HepG2 (cell line): ENCODE data around the gene SRCAP. TPM values are rescaled to one million over a fixed set of nuclear protein-coding genes. Genes with fewer than 3 reads are reported as not detected.

ENCODE experiments used
- ARID4A ChIP-seq: sonication (generic); formaldehyde crosslinking; IDR thresholded peaks from 2 replicates; pipeline ENCODE4 v1.5.0; 2020; ENCODE audit warnings: mild to moderate bottlenecking, missing genetic modification reagents, borderline replicate concordance
- EP300 ChIP-seq, 3 experiments: sonication (generic) in 1 of 3; formaldehyde crosslinking in 1 of 3; IDR thresholded peaks; 2 replicates each; pipeline versions ENCODE4 v1.5.1 to v1.6.1; 2011 to 2020; ENCODE audit warnings: low read depth in 2 of 3, low read length in 2 of 3, borderline replicate concordance in 1 of 3, improper control_type of control experiment in 1 of 3, mild to moderate bottlenecking in 1 of 3, missing genetic modification reagents in 1 of 3, moderate library complexity in 1 of 3
- GABPB1 ChIP-seq: IDR thresholded peaks from 2 replicates; pipeline ENCODE4 v1.6.1; 2016; ENCODE audit warnings: mild to moderate bottlenecking, missing genetic modification reagents, moderate library complexity, missing compliant biosample characterization
- MTERF4 ChIP-seq: sonication (generic); formaldehyde crosslinking; IDR thresholded peaks from 2 replicates; pipeline ENCODE4 v1.8.0; 2023; ENCODE audit warnings: mild to moderate bottlenecking, missing genetic modification reagents
- MYNN ChIP-seq: sonication (generic); formaldehyde crosslinking; IDR thresholded peaks from 2 replicates; pipeline ENCODE4 v1.4.0; 2020; ENCODE audit warnings: mild to moderate bottlenecking, low read depth, missing genetic modification reagents
- SRSF1 ChIP-seq: fragments of 200-400 bp; formaldehyde crosslinking; optimal IDR thresholded peaks from 2 replicates; pipeline ENCODE3; 2017; ENCODE audit warnings: mild to moderate bottlenecking, low read depth, low read length, moderate library complexity
- TGIF2 ChIP-seq: IDR thresholded peaks from 2 replicates; pipeline ENCODE4 v1.6.1; 2016; ENCODE audit warnings: control low read depth, missing compliant biosample characterization
- ZGPAT ChIP-seq: IDR thresholded peaks from 2 replicates; pipeline ENCODE4 v1.6.1; 2016; ENCODE audit warnings: mild to moderate bottlenecking
- ZIK1 ChIP-seq: sonication (generic); formaldehyde crosslinking; IDR thresholded peaks from 2 replicates; pipeline ENCODE4 v1.5.0; 2020; ENCODE audit warnings: mild to moderate bottlenecking, low read depth, missing genetic modification reagents, borderline replicate concordance
- ZMAT3 ChIP-seq: sonication (generic); formaldehyde crosslinking; conservative IDR thresholded peaks from 2 replicates; pipeline ENCODE4 v1.7.0; 2021; ENCODE audit warnings: missing genetic modification reagents
- ZNF124 ChIP-seq: sonication (generic); formaldehyde crosslinking; IDR thresholded peaks from 2 replicates; pipeline ENCODE4 v1.4.0; 2020; ENCODE audit warnings: missing genetic modification reagents
- ZNF17 ChIP-seq: sonication (generic); formaldehyde crosslinking; IDR thresholded peaks from 2 replicates; pipeline ENCODE4 v1.5.0; 2020; ENCODE audit warnings: mild to moderate bottlenecking, missing genetic modification reagents
- ZNF563 ChIP-seq: sonication (generic); formaldehyde crosslinking; IDR thresholded peaks from 2 replicates; pipeline ENCODE4 v1.8.0; 2022; ENCODE audit warnings: mild to moderate bottlenecking, moderate library complexity, missing genetic modification reagents
- ZNF746 ChIP-seq: sonication (generic); formaldehyde crosslinking; IDR thresholded peaks from 2 replicates; pipeline ENCODE4 v1.8.0; 2022; ENCODE audit warnings: mild to moderate bottlenecking, missing genetic modification reagents
- ZNF775 ChIP-seq: sonication (generic); formaldehyde crosslinking; IDR thresholded peaks from 2 replicates; pipeline ENCODE4 v1.4.0; 2020; ENCODE audit warnings: missing genetic modification reagents, mild to moderate bottlenecking, moderate library complexity, borderline replicate concordance
- ZSCAN29 ChIP-seq: sonication (generic); formaldehyde crosslinking; conservative IDR thresholded peaks from 2 replicates; pipeline ENCODE4 v1.4.0; 2020; ENCODE audit warnings: mild to moderate bottlenecking, missing genetic modification reagents
- polyA plus RNA-seq, 8 experiments: library from polyadenylated mRNA; depleted of rRNA in 3 of 8; stranded (reverse) in 7 of 8; unstranded in 1 of 8; fragments of >200 nt; fragmentation: Illumina TruSeq in 4 of 8; extraction: Trizol in 4 of 8; gene quantifications; 2 replicates each; pipeline versions ENCODE4 v1.2.1 to v1.2.3, GENCODE V29; 2011 to 2016; ENCODE audit warnings: low read depth in 4 of 8, missing spikeins in 1 of 8, mixed read lengths in 1 of 8; ENCODE audit not compliant: insufficient read depth in 1 of 8
- total RNA-seq, 5 experiments: library from RNA; depleted of rRNA; stranded (reverse); fragments of >200 nt; fragmentation: Illumina TruSeq; extraction: Trizol; gene quantifications; 2 replicates each; pipeline ENCODE4 v1.2.3, GENCODE V29; 2016; ENCODE audit warnings: low read depth in 1 of 5
- TF ChIP-seq, protein P1 (sequence below): IDR thresholded peaks from 2 replicates; pipeline ENCODE4 v1.4.0; 2020; ENCODE audit warnings: mild to moderate bottlenecking, missing genetic modification reagents

The SRCAP gene
- total and polyA plus RNA-seq, 2 of the 13 experiments (the other 11 are each of a cell fraction or from before 2014, with no cell fraction given) = 4.9 to 9.0 TPM

DNA sequence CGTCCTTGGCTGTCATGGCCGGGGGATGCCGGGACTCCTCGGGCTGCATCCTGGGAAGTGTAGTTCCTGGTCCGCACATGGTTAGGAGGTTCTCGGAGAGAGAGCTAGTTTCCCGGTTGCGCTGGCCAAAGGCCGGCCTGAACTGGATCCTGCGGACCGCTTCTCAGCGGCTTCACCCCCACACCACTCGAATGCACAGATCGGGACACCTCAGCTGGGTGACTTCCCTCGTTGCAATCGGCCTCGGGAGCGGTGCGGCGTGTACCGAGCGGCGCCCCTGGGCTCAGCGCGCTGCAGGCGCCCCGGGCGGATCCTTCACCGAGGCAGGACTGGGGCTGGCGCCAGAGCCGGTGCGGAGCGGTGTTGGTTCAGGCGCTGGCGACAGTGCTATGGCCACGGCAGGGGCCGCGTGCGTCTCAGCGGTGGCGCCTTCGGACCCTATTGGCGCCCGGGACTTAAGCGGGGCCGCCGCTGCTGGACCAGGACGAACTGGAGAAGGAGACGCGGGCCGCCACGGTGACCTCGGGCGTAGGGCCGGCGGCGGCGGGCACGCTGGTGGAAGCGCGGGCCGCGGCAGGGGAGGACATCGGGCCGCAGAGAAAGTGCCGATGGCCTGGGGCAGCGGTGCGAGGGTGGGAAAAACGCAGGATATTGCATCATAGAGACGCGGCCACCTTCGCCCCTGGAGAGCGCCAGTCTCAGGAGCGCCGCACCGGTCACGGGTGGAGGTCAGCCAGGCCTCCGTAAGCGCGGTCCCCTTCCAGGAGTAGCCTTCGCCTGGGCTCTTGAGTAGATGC lies 76.6 kb downstream of the SRCAP start (continued):
- TF ChIP-seq ZIK1 (CRISPR knock-in tag) (peak; percentile 64; the same call in 1 of the 2 replicates), ARID4A (CRISPR knock-in tag) (peak; percentile 99), MTERF4 (CRISPR knock-in tag) (peak; percentile 95), EP300 (IDR thresholded peaks at IDR 0.05; ENCODE audit: low read depth in 2 of 2, low read length in 2 of 2) (peak; percentile 6 to 39; a peak in 1 of 4 replicates), EP300 (CRISPR knock-in tag; IDR thresholded peaks at IDR 0.05; ENCODE audit: borderline replicate concordance) (no peak; the same call in none of the 2 replicates), SRSF1 (peak; percentile 88), TGIF2 (CRISPR knock-in tag) (peak; percentile 87), ZNF17 (CRISPR knock-in tag) (peak; percentile 94; the same call in 1 of the 2 replicates), GABPB1 (CRISPR knock-in tag) (peak; percentile 92), ZNF563 (CRISPR knock-in tag) (peak; percentile 96), ZNF124 (CRISPR knock-in tag) (peak; percentile 87; the same call in 1 of the 2 replicates), ZMAT3 (CRISPR knock-in tag) (peak; percentile 59; the same call in 1 of the 2 replicates), ZNF746 (peak; percentile 32; the same call in 1 of the 2 replicates), MYNN (0 out of 2 replicates have a peak, but pooled peaks have one; percentile 74), ZSCAN29 (CRISPR knock-in tag) (peak; percentile 43; the same call in 1 of the 2 replicates), ZNF775 (CRISPR knock-in tag) (no peak; the same call in 1 of the 2 replicates), ZGPAT (CRISPR knock-in tag) (peak; percentile 99)
- TF ChIP-seq, protein P1, sequence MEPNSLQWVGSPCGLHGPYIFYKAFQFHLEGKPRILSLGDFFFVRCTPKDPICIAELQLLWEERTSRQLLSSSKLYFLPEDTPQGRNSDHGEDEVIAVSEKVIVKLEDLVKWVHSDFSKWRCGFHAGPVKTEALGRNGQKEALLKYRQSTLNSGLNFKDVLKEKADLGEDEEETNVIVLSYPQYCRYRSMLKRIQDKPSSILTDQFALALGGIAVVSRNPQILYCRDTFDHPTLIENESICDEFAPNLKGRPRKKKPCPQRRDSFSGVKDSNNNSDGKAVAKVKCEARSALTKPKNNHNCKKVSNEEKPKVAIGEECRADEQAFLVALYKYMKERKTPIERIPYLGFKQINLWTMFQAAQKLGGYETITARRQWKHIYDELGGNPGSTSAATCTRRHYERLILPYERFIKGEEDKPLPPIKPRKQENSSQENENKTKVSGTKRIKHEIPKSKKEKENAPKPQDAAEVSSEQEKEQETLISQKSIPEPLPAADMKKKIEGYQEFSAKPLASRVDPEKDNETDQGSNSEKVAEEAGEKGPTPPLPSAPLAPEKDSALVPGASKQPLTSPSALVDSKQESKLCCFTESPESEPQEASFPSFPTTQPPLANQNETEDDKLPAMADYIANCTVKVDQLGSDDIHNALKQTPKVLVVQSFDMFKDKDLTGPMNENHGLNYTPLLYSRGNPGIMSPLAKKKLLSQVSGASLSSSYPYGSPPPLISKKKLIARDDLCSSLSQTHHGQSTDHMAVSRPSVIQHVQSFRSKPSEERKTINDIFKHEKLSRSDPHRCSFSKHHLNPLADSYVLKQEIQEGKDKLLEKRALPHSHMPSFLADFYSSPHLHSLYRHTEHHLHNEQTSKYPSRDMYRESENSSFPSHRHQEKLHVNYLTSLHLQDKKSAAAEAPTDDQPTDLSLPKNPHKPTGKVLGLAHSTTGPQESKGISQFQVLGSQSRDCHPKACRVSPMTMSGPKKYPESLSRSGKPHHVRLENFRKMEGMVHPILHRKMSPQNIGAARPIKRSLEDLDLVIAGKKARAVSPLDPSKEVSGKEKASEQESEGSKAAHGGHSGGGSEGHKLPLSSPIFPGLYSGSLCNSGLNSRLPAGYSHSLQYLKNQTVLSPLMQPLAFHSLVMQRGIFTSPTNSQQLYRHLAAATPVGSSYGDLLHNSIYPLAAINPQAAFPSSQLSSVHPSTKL (CRISPR knock-in tag) = peak; percentile 66; the same call in 1 of the 2 replicates
